ENCODE measurements around the gene ZC3H18. TPM values are rescaled to one million over a fixed set of nuclear protein-coding genes. Genes with fewer than 3 reads are reported as not detected.

ZC3H18 gene
- total RNA-seq, 1 donor from 2014 or later, result 18.4 TPM

GRCh38 chr16:88656291-88656980, 86.2 kb downstream of the ZC3H18 start:
- Histone ChIP-seq H3K4me3 (no peak overlapping the region), H3K36me3 (no peaks in the 10 kb centered on the region), H3K27ac (no peak overlapping the region), H3K9me3 (no peaks in the 10 kb centered on the region), H3K27me3 (no peaks in the 10 kb centered on the region), H3K4me1 (peaks cover 4% of the 10 kb centered on the region)
- intact Hi-C loops (cut with DNase I), result no loop called here
- DNase-seq (ENCODE audit: extremely low spot score in 2 of 2), result no peak
- TF ChIP-seq POLR2A (IDR thresholded peaks at IDR 0.05) (no peak), CTCF (IDR thresholded peaks at IDR 0.05) (no peak), POLR2AphosphoS5 (IDR thresholded peaks at IDR 0.05; ENCODE audit: insufficient read depth in 1 of 2, low read depth in 1 of 2) (no peak)

- Histone ChIP-seq H3K4me1 (peaks cover 6% of the 10 kb centered on the region), H3K36me3 (no peaks in the 10 kb centered on the region), H3K27ac (no peak overlapping the region), H3K27me3 (no peaks in the 10 kb centered on the region), H3K9me3 (no peaks in the 10 kb centered on the region), H3K4me3 (no peak overlapping the region)
- intact Hi-C loops (cut with DNase I), result no loop called here
- TF ChIP-seq POLR2AphosphoS5 (IDR thresholded peaks at IDR 0.05; ENCODE audit: insufficient read depth in 1 of 2, low read depth in 1 of 2) (no peak), POLR2A (IDR thresholded peaks at IDR 0.05) (no peak), CTCF (IDR thresholded peaks at IDR 0.05) (no peak)
- DNase-seq (ENCODE audit: extremely low spot score in 2 of 2), result no peak
Measured at GRCh38 chr16:88657371-88657770, 87.2 kb downstream of the ZC3H18 start.

- H3K4me3 ChIP-seq, result no peak overlapping the region
- no peak overlapping the region for H3K27ac ChIP-seq
- H3K9me3 ChIP-seq, result no peaks in the 10 kb centered on the region
- H3K4me1 ChIP-seq, result peaks cover 9% of the 10 kb centered on the region
- TF ChIP-seq CTCF (IDR thresholded peaks at IDR 0.05) (no peak), POLR2A (IDR thresholded peaks at IDR 0.05) (no peak), POLR2AphosphoS5 (IDR thresholded peaks at IDR 0.05; ENCODE audit: insufficient read depth in 1 of 2, low read depth in 1 of 2) (no peak)
- intact Hi-C loops (cut with DNase I), result no loop called here
- DNase-seq (ENCODE audit: extremely low spot score in 2 of 2), result no peak
- no peaks in the 10 kb centered on the region for H3K27me3 ChIP-seq
- H3K36me3 ChIP-seq, result no peaks in the 10 kb centered on the region
Measured at GRCh38 chr16:88658714-88659113, 88.5 kb downstream of the ZC3H18 start.

- H3K4me3 ChIP-seq, result no peak overlapping the region
- H3K27ac ChIP-seq, result no peak overlapping the region
- H3K9me3 ChIP-seq, result no peaks in the 10 kb centered on the region
- no peak for DNase-seq (ENCODE audit: extremely low spot score in 2 of 2)
- H3K4me1 ChIP-seq, result peaks cover 9% of the 10 kb centered on the region
- intact Hi-C loops (cut with DNase I), result no loop called here
- no peaks in the 10 kb centered on the region for H3K36me3 ChIP-seq
- TF ChIP-seq POLR2A (IDR thresholded peaks at IDR 0.05) (no peak), CTCF (IDR thresholded peaks at IDR 0.05) (no peak), POLR2AphosphoS5 (IDR thresholded peaks at IDR 0.05; ENCODE audit: insufficient read depth in 1 of 2, low read depth in 1 of 2) (no peak)
- no peaks in the 10 kb centered on the region for H3K27me3 ChIP-seq
Measured at GRCh38 chr16:88659160-88659559, 89.0 kb downstream of the ZC3H18 start.

GRCh38 chr16:88661468-88661867, 91.3 kb downstream of the ZC3H18 start:
- H3K36me3 ChIP-seq, result no peaks in the 10 kb centered on the region
- DNase-seq (ENCODE audit: extremely low spot score in 2 of 2), result no peak
- no peaks in the 10 kb centered on the region for H3K9me3 ChIP-seq
- H3K27ac ChIP-seq, result no peak overlapping the region
- H3K4me1 ChIP-seq, result peaks cover 9% of the 10 kb centered on the region
- intact Hi-C loops (cut with DNase I), result no loop called here
- TF ChIP-seq POLR2AphosphoS5 (IDR thresholded peaks at IDR 0.05; ENCODE audit: insufficient read depth in 1 of 2, low read depth in 1 of 2) (no peak), POLR2A (IDR thresholded peaks at IDR 0.05) (no peak), CTCF (IDR thresholded peaks at IDR 0.05) (no peak)
- H3K27me3 ChIP-seq, result no peaks in the 10 kb centered on the region
- no peak overlapping the region for H3K4me3 ChIP-seq
